Trophoblast cell (in vitro differentiated cells and primary cell): Measurements from ENCODE around the gene USP24.

Source experiments
- DNase-seq, 2 donors: peaks; one replicate each; pipeline ENCODE4 v3.0.0-alpha.2; 2016
- H2AFZ ChIP-seq: 2 replicates; pipeline ENCODE4 v1.6.1; 2013; ENCODE audit warnings: low read length, moderate library complexity, mild to moderate bottlenecking; ENCODE audit not compliant: insufficient read depth, poor library complexity
- H2AK5ac ChIP-seq: 2 replicates; pipeline ENCODE4 v1.6.1; 2013; ENCODE audit warnings: mild to moderate bottlenecking, low read length
- H2BK120ac ChIP-seq: 2 replicates; pipeline ENCODE4 v1.6.1; 2013; ENCODE audit warnings: low read length, mild to moderate bottlenecking, moderate library complexity; ENCODE audit not compliant: insufficient read depth, poor library complexity
- H2BK12ac ChIP-seq: 2 replicates; pipeline ENCODE4 v1.6.1; 2013; ENCODE audit warnings: mild to moderate bottlenecking, low read length, moderate library complexity
- H2BK5ac ChIP-seq: 2 replicates; pipeline ENCODE4 v1.6.1; 2013; ENCODE audit warnings: low read length, low read depth, moderate library complexity, mild to moderate bottlenecking; ENCODE audit not compliant: poor library complexity
- H3K14ac ChIP-seq: 2 replicates; pipeline ENCODE4 v1.6.1; 2013; ENCODE audit warnings: mild to moderate bottlenecking, low read length
- H3K18ac ChIP-seq: 2 replicates; pipeline ENCODE4 v1.6.1; 2013; ENCODE audit warnings: mild to moderate bottlenecking, low read length
- H3K23ac ChIP-seq: 2 replicates; pipeline ENCODE4 v1.6.1; 2013; ENCODE audit warnings: low read length
- H3K27ac ChIP-seq: 2 replicates; pipeline ENCODE4 v1.5.1; 2013; ENCODE audit warnings: low read depth, mild to moderate bottlenecking, inconsistent platforms, low read length, moderate library complexity
- H3K27me3 ChIP-seq: 2 replicates; pipeline ENCODE4 v1.6.1; 2013; ENCODE audit warnings: inconsistent platforms, mild to moderate bottlenecking, low read length, moderate library complexity; ENCODE audit not compliant: insufficient read depth
- H3K36me3 ChIP-seq, 2 experiments: 1 replicate in 1 of 2; 2 replicates in 1 of 2; pipeline ENCODE4 v1.6.1; 2013; ENCODE audit warnings: low read length in 2 of 2, mild to moderate bottlenecking in 2 of 2, moderate library complexity in 1 of 2; ENCODE audit not compliant: insufficient read depth in 2 of 2, control insufficient read depth in 1 of 2
- H3K4ac ChIP-seq: 2 replicates; pipeline ENCODE4 v1.6.1; 2013; ENCODE audit warnings: low read depth, mild to moderate bottlenecking, low read length, moderate library complexity
- H3K4me1 ChIP-seq, 2 experiments: 1 replicate in 1 of 2; 2 replicates in 1 of 2; pipeline ENCODE4 v1.6.1; 2013; ENCODE audit warnings: low read length in 2 of 2, mild to moderate bottlenecking in 2 of 2, moderate library complexity in 1 of 2; ENCODE audit not compliant: insufficient read depth in 2 of 2, control insufficient read depth in 1 of 2
- H3K4me2 ChIP-seq: 2 replicates; pipeline ENCODE4 v1.6.1; 2013; ENCODE audit warnings: inconsistent platforms, mild to moderate bottlenecking, low read length, moderate library complexity
- H3K4me3 ChIP-seq: 2 replicates; pipeline ENCODE4 v1.5.1; 2013; ENCODE audit warnings: mild to moderate bottlenecking, low read depth, low read length, inconsistent platforms
- H3K79me1 ChIP-seq: one replicate; pipeline ENCODE4 v1.6.1; 2013; ENCODE audit warnings: low read length
- H3K79me2 ChIP-seq: 2 replicates; pipeline ENCODE4 v1.6.1; 2013; ENCODE audit warnings: low read length, mild to moderate bottlenecking; ENCODE audit not compliant: control insufficient read depth, insufficient read depth, poor library complexity
- H3K9ac ChIP-seq: 2 replicates; pipeline ENCODE4 v1.6.1; 2013; ENCODE audit warnings: mild to moderate bottlenecking, low read length
- H3K9me3 ChIP-seq: 2 replicates; pipeline ENCODE4 v1.6.1; 2013; ENCODE audit warnings: low read depth, mild to moderate bottlenecking, control low read depth, inconsistent platforms, low read length; ENCODE audit not compliant: insufficient read depth
- H4K12ac ChIP-seq: 2 replicates; pipeline ENCODE4 v1.6.1; 2013; ENCODE audit warnings: low read depth, mild to moderate bottlenecking, low read length, moderate library complexity
- H4K8ac ChIP-seq: 2 replicates; pipeline ENCODE4 v1.6.1; 2013; ENCODE audit warnings: low read depth, mild to moderate bottlenecking, low read length, moderate library complexity
- H4K91ac ChIP-seq: one replicate; pipeline ENCODE4 v1.6.1; 2013; ENCODE audit warnings: low read depth, mild to moderate bottlenecking, low read length, moderate library complexity
- WGBS: extraction: QIAGEN DNeasy Blood & Tissue Kit; methylation state at CpG from one replicate; pipeline ENCODE4 v1.1.7; 2013; ENCODE audit warnings: missing lambda C conversion rate; ENCODE audit not compliant: insufficient read length, insufficient coverage; ENCODE audit errors: extremely low coverage; 5-methylcytosine and 5-hydroxymethylcytosine counted together

Gene USP24

GRCh38 chr1:55129194-55129728 is 85.9 kb downstream of the USP24 start:
- no peak overlapping the region for H3K27ac ChIP-seq
- no peak overlapping the region for H3K4me2 ChIP-seq
- peaks cover 15 to 33% of the 10 kb centered on the region in 2 experiments for H3K36me3 ChIP-seq
- H3K14ac ChIP-seq = no peak overlapping the region
- no peak overlapping the region for H3K23ac ChIP-seq
- no peak overlapping the region for H4K12ac ChIP-seq
- H3K27me3 ChIP-seq = no peaks in the 10 kb centered on the region
- peaks cover 0 to 2% of the 10 kb centered on the region in 2 experiments for H3K4me1 ChIP-seq
- H2AFZ ChIP-seq = no peak overlapping the region
- no peak overlapping the region for H2BK120ac ChIP-seq
- no peak overlapping the region for H2AK5ac ChIP-seq
- H3K79me2 ChIP-seq = no peaks in the 10 kb centered on the region
- H3K18ac ChIP-seq = no peak overlapping the region
- H3K4me3 ChIP-seq = no peak overlapping the region
- DNase-seq = no peak
- H4K91ac ChIP-seq = no peak overlapping the region
- H2BK12ac ChIP-seq = no peak overlapping the region
- no peak overlapping the region for H2BK5ac ChIP-seq
- H3K9me3 ChIP-seq = no peaks in the 10 kb centered on the region
- no peaks in the 10 kb centered on the region for H3K79me1 ChIP-seq
- WGBS = no CpG with 5 or more reads among the region's 4 CpGs
- H3K4ac ChIP-seq = no peak overlapping the region
- no peak overlapping the region for H4K8ac ChIP-seq
- no peak overlapping the region for H3K9ac ChIP-seq

DNA sequence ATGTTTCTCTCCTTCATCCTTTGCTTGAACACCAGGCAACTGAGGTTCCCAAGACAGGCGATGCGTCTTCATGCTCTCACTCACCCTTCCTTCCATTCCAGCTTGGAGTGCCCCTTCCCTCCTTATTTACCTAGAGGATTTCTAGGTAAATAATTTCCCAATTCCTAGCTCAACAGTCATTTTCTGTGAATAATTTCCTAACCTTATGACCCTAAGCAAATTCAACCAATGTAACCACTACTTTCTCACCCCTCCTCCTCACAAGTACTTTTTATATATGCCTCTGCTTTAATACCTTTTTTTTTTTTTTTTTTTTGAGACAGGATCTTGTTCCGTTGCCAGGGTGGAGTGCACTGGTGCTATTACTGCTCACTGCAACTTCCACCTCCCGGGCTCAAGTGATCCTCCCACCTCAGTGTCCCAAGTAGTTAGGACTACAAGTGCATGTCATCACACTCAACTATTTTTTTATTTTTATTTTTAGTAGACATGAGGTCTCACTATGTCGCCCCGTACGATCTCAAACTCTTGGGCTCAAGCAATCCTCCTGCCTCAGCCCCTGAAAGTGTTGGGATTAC is 86.7 kb downstream of the USP24 start:
- Histone ChIP-seq H4K91ac (no peak overlapping the region), H4K8ac (no peak overlapping the region), H3K9ac (no peak overlapping the region), H3K27ac (no peak overlapping the region), H3K27me3 (no peaks in the 10 kb centered on the region), H3K79me1 (no peaks in the 10 kb centered on the region), H3K36me3 (peaks cover 12 to 30% of the 10 kb centered on the region in 2 experiments), H2BK12ac (no peak overlapping the region), H4K12ac (no peak overlapping the region), H3K4me2 (no peak overlapping the region), H3K4me1 (peaks cover 0 to 2% of the 10 kb centered on the region in 2 experiments), H2BK120ac (no peak overlapping the region), H3K4ac (no peak overlapping the region), H3K79me2 (no peaks in the 10 kb centered on the region), H2AK5ac (no peak overlapping the region), H2AFZ (no peak overlapping the region), H2BK5ac (no peak overlapping the region), H3K9me3 (no peaks in the 10 kb centered on the region), H3K23ac (no peak overlapping the region), H3K4me3 (no peak overlapping the region), H3K18ac (no peak overlapping the region), H3K14ac (no peak overlapping the region)
- DNase-seq = no peak
- WGBS = no CpG with 5 or more reads among the region's 7 CpGs

DNA sequence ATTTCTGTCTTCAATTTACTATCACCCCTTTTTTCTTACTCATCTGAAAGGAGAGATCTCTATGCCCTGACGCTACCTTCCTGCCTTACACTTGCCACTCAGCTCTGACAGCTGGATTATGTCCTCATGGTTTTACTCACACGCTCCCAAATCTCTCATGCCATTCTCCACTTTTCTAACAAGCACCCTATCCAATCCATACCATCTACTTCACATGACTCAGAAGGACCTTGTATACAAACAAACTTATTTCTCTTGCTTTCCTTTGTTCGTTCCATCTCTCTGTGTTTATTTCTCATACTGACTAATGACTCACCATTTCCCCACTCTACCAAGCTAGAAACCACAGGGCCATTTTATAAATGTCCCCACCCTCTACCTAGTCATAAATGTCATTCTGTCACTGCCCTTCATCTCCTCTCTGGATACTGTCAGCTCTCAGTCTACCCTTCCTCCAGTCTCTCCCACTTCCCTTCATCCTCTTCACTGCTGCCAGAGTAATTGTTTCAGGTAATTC is 87.3 kb downstream of the USP24 start:
- no peak overlapping the region for H3K23ac ChIP-seq
- no peak overlapping the region for H3K18ac ChIP-seq
- H2BK5ac ChIP-seq = no peak overlapping the region
- no peak overlapping the region for H4K8ac ChIP-seq
- H3K9ac ChIP-seq = no peak overlapping the region
- no peak overlapping the region for H2BK120ac ChIP-seq
- WGBS = no CpG with 5 or more reads among the region's 3 CpGs
- H3K27ac ChIP-seq = no peak overlapping the region
- DNase-seq = no peak
- H3K27me3 ChIP-seq = no peaks in the 10 kb centered on the region
- no peak overlapping the region for H4K91ac ChIP-seq
- H2AFZ ChIP-seq = no peak overlapping the region
- H3K4me2 ChIP-seq = no peak overlapping the region
- no peak overlapping the region for H3K4me3 ChIP-seq
- H2AK5ac ChIP-seq = no peak overlapping the region
- no peak overlapping the region for H3K14ac ChIP-seq
- no peaks in the 10 kb centered on the region for H3K79me1 ChIP-seq
- H2BK12ac ChIP-seq = no peak overlapping the region
- H3K36me3 ChIP-seq = peaks cover 14 to 35% of the 10 kb centered on the region in 2 experiments
- no peaks in the 10 kb centered on the region for H3K9me3 ChIP-seq
- no peaks in the 10 kb centered on the region for H3K79me2 ChIP-seq
- no peak overlapping the region for H3K4ac ChIP-seq
- H3K4me1 ChIP-seq = peaks cover 0 to 2% of the 10 kb centered on the region in 2 experiments
- no peak overlapping the region for H4K12ac ChIP-seq

DNA sequence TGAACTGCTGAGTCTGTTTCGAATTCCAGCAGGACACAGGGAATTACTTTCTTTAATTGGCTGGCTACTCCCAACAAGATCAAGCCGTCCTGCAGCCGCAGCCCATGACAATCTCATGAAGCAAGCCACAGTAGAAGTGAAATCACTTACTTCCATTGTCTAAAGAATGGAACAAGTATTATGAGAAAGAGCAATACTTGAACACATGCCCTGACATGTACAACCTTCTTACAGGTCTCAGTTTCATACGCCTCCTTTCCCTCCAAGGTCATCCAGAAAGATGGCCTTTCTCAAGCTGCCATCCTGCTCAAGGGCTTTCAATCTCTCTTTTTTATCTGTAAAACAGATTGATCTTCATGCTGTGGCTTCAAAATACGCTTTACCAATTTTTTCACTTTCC is 90.7 kb downstream of the USP24 start:
- Histone ChIP-seq H2BK120ac (no peak overlapping the region), H2AFZ (no peak overlapping the region), H3K4me2 (no peak overlapping the region), H3K4me1 (no peaks in the 10 kb centered on the region), H4K12ac (no peak overlapping the region), H3K14ac (no peak overlapping the region), H3K79me1 (no peaks in the 10 kb centered on the region), H3K9ac (no peak overlapping the region), H3K23ac (no peak overlapping the region), H3K27ac (no peak overlapping the region), H2BK5ac (no peak overlapping the region), H4K91ac (no peak overlapping the region), H4K8ac (no peak overlapping the region), H2BK12ac (no peak overlapping the region), H3K4me3 (no peak overlapping the region), H3K79me2 (no peaks in the 10 kb centered on the region), H2AK5ac (no peak overlapping the region), H3K18ac (no peak overlapping the region), H3K36me3 (peaks cover 12 to 53% of the 10 kb centered on the region in 2 experiments), H3K27me3 (no peaks in the 10 kb centered on the region), H3K4ac (no peak overlapping the region), H3K9me3 (no peaks in the 10 kb centered on the region)
- WGBS = no CpG with 5 or more reads among the region's 5 CpGs
- DNase-seq = no peak
